Stimulated activated CD8-positive, alpha-beta memory T cell treated with anti-CD3 and anti-CD28 coated beads, Interleukin-7, amount 100 ng/mL, for 1 hour (primary cell): ENCODE measurements around the gene MDFI.

Experiments used
- DNase-seq, 2 donors: peaks; one replicate each; pipeline ENCODE4 v3.0.0-alpha.2; 2020; ENCODE audit warnings: low read depth in 2 of 2

The MDFI gene

DNA sequence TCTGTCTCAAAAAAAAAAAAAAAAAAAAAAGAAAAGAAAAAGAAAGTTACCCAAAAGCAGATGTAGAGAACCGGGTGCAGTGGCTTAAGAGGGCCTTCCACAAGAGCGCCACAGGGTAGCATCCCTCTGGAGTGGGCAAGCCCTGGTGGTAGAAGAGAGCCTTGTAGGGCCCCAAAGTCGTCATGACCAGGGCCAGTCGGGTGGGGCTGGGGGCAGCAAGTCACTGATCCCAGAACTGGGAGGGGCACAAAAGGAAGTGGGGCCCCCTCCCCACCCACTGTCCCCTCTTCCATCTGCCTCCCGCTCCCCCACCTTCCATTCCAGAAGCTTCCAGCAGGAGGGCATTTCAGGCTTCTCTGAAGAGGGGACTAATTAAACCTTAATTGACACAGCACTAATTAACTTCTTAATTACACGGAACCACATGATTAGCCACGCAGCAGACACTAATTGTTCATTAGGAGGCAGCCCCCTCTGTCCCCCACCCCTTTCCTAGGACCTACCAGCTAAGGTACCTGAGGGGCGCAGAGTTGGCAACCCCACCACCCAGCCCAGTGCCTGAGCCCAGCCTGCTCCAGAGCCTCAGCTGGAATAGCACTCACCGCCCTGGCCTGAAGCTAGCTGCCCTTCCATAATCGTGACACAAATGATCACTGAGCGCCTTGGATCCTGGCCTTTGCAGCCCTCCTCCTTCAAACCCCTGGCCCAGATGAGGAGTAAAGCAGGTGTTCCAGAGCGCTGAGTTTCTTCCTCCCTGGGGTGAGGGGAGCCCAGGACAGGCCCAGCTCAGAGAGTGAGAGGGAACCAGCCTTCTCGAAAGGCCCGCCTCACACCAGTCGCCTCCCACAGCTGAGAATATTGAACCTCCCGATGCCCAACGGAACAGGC is 34.8 kb downstream of the MDFI start:
- no peak for DNase-seq

DNA sequence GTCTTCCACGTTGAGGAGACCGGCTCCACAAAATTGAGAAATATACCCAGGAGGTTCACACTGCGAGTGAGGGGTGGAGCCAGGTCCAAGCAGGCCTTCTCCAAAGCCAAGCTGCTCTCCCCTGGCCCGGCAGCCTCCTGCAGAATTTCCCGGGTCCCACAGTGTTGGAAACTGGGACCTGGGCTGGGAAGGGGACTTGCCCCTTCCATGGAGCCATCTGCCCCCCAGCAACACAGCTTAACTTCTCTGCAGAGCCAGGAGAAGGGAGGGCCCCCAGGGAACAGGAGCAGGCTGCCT is 35.4 kb downstream of the MDFI start:
- DNase-seq, result no peak

DNA sequence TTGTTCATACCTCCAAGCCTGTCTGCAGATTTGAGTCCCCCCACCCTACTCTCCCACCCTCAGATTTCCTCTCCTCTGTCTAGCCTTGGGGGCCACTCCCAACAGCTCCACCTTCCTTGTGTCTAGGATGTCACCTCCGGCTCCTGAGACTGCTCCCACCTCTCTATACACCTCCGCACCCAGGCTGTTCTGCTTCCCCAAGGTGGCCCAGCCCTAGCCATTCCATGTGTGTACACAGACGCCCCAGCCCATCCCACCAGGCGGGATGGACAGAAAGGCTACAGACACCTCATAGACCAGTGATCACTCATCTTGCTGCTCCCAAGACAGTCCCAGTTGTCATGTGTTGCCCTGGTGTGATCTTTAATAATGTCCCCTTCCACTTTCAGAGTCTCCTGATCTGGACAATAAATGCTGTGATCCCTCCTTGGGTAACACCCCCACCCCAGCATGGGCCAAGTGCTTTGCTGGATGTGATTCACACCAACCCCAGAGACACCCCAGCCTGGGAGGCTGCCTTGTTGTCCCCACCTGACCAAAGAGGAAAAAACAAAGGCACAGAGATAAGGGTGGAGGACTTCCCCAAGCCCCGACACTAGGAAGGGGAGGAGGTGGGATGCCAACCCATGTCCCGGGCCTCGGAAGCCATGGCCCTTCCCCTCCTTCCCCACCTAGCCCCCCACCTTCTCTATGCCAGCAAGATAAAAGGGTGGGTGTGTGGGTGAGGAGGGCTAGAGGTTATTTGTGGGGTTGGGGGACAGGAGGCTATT is 36.1 kb downstream of the MDFI start:
- no peak for DNase-seq

DNA sequence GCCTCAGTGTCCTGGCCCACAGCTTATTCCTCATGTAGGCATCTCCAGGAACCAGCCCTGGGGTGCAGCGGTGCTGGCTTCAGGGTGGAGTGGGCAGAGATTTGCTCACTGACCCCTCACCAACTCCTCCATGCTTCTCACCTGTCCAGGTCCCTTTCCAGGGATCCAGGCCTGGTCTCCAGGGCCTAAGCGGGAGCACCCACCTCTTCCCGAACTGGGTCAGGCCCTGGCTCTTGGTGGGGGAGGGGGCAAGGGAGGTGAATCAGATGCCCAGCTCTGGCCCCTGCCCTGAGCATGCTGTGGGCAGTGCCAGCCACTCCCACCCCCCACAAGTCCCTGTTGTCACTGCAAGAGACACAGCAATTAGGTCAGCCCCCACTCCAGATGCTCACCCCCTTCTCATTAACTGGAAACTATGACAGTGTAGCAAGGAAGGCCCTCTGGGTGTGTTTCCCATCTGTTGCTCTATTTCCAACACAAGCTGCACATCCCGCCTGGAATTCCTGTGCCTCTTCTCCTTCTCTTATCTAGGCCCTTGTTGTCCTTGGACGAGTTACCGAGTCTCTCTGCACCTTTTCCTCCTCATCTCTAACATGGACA is 37.0 kb downstream of the MDFI start:
- DNase-seq, result no peak

DNA sequence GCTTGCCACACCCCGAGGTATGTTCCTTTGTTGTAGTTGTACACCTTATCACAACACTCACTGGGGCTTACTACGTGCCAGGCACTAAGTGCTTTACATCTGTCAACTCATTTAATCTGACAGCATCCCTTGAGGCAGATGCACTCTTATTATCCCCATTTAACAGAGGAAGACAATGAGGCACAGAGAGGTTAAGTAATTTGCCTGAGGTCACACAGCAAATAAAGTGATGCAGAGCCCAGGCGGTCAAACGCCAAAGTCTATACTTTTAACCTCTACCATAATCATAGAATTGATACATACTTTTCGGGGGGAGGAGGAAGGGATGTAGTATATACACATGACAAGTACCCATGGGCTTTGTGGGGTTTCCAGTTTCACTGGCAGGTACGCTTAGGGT is 37.7 kb downstream of the MDFI start:
- DNase-seq, result no peak

DNA sequence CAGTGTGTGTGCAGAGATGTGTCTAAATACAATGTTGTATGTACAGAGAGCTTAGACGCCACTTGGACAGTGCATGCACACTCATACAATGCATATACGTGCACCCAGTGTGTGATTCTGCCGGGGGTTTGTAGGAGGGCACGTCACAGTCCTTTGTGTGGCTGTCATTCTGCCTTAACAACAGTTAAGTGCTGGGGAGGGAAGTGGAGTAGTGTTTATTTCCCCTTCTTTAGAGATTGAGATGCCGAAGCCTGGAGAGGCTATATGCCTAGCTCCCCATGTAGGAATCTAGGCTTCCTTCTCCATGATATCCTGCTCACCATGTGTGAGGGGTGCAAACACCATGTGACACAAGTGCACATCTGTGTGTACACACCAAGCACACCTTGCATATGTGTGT is 38.2 kb downstream of the MDFI start:
- DNase-seq, result no peak

- no peak for DNase-seq
Measured at GRCh38 chr6:41677124-41677921, 39.1 kb downstream of the MDFI start.

GRCh38 chr6:41678511-41679084 is 40.3 kb downstream of the MDFI start:
- DNase-seq, result no peak

DNA sequence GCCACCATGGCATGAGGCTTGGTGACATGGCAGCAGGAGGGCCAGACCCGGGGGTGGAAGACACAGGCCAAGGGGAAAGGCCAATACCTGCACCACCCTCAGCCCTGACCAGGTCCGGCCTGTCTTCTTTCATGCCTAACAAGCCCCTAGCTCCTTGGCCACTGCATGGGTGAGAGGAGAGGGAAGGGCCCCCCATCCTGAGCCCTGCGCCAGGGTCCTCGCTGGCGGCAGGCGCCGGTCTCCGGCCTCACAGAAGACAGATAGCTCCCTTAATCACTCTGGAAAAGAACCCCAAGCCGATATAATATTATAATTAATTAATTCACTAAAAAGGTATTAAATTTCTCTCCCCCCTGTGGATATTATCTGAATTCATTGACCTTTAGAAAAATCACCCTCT is 41.4 kb downstream of the MDFI start:
- DNase-seq, result no peak

DNA sequence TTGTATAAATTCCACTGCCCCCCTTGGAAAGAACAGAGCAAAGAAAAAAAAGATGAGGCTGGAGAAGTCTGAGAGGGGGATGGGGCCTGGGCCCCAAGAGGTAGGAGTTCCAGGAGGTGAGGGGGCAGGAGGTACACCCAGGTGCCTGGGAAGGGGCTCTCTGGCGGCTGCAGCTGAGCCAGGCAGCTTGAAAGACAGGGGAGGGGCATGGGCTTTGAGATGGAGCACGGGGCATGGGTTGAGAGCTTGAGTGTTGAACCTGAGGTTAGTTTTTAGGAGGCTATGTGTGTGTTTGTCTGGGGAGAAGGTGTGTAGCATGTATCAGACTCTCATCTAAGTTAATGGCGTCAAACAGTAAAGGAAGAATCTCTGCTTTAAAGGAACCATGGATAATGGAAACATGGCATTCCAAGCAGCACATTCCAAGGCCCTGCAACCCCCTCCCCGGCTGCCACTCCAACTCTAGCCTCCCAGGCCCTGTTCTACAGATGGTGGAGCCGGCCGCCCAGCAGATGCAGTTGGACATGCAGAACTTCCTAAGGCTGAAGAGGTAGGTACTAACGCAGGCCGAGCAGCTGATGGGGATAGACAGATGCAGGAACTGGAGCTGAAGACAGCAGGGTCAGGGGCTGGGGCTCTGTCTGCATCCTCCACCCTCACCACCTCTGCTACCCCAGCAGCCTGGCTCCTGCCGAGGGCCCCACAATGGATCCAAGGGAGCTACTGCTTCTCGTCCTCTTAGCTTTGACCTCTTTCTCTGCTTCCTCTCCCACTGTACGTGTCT is 42.1 kb downstream of the MDFI start:
- DNase-seq, result no peak

DNA sequence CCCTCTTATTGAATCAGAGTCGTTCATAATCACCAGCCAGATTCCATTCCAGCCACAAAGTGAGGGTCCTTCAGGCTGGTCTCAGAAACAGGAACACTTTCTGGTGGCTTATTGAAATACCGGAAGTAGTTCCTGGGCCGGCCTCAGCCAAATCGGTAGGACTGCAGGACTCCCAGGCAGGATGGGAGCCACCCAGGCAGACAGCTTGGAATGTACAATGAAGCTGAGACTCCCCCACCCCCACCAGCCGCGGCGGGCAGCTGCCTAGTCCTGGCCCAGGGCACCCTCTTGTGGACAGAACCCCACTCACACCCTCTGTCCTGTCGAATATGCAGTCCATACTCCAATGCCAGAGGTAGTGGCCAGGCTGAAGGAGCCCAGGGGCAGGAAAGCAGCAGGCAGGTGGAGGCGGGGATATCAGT is 43.8 kb downstream of the MDFI start:
- peak; percentile 25 to 37 for DNase-seq

- no peak for DNase-seq
Measured at GRCh38 chr6:41682497-41683272, 44.4 kb downstream of the MDFI start.

DNA sequence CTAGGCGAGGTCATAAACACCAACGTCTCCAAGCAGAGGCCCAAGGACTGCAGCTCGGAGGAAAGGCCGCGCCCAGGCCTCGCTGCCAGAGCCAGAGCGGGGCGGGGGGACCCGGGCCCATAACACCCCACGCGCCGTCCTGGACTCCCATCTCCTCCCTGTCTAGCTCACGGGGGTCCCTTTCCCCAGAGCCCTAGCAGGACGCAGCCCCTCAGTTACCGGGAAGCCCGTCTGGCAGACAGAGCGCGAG is 44.9 kb downstream of the MDFI start:
- DNase-seq, result no peak

- DNase-seq, result peak; percentile 64 to 65
Measured at GRCh38 chr6:41683523-41684310, 45.4 kb downstream of the MDFI start.

GRCh38 chr6:41684311-41685180 is 46.3 kb downstream of the MDFI start:
- DNase-seq, result no peak

DNA sequence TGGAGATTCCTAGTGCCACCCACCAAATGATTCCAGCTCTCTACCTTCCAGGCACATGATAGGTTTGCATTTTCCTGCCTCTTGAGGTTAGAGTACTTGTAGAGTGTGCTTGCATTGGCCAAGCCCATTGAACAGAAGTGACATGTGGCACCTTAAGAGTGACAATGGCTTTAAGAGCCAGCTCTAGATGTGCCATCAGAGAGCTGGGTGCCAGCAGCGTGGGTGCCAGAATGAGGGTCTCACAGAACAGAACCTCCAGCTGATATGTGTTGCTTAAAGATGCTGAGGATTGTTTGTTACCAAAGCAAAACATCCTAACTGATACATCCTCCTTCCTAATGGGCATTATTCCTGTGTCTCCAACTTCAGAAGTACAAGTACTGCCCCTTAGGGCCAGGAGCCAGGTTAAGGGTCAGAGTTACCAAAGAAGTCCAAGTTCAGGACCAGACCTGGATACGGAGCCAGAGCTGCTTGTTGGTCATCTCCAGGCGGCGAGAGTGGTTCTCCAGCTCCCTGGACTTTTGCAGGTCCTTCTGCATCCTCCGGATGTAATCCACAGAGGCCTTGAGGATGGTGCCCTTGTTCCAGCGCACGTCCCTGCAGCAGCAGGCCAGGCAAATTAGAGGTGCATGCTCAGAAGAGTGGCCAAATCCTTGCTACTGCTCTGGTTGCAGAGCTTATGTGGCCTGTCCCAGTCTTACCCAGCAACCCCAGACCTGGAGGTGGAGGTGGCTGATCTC is 47.5 kb downstream of the MDFI start:
- DNase-seq, result no peak

- no peak for DNase-seq
Measured at GRCh38 chr6:41687501-41688175, 49.4 kb downstream of the MDFI start.
